Spleen (tissue), 11 donors: ENCODE data around the gene ATG10. TPM values are rescaled to one million over a fixed set of nuclear protein-coding genes. Genes with fewer than 3 reads are reported as not detected.

Experiments used
- DNase-seq: peaks from one replicate; pipeline ENCODE4 v3.0.0-alpha.2; 2020
- H3K27ac ChIP-seq, 8 donors: fragments of 200-600 bp; sonication (generic) in 7 of 8; 1 replicate in 4 of 8; 2 replicates in 4 of 8; pipeline versions ENCODE4 v1.5.0 to v1.8.0; 2016 to 2021; ENCODE audit warnings: inconsistent platforms in 4 of 8, mild to moderate bottlenecking in 4 of 8, moderate library complexity in 1 of 8
- H3K27me3 ChIP-seq, 7 donors: fragments of 200-600 bp; sonication (generic) in 6 of 7; replicated peaks in 1 of 7; 1 replicate in 4 of 7; 2 replicates in 3 of 7; pipeline versions ENCODE4 v1.5.0 to v1.8.0; 2016 to 2021; ENCODE audit warnings: inconsistent platforms in 3 of 7, mild to moderate bottlenecking in 1 of 7
- H3K36me3 ChIP-seq, 6 donors: fragments of 200-600 bp; sonication (generic) in 5 of 6; 1 replicate in 4 of 6; 2 replicates in 2 of 6; pipeline versions ENCODE4 v1.5.0 to v1.8.0; 2016 to 2021; ENCODE audit warnings: inconsistent platforms in 2 of 6
- H3K4me1 ChIP-seq, 6 donors: fragments of 200-600 bp; sonication (generic) in 5 of 6; 1 replicate in 3 of 6; 2 replicates in 3 of 6; pipeline versions ENCODE4 v1.5.0 to v1.8.0; 2016 to 2021; ENCODE audit warnings: inconsistent platforms in 3 of 6
- H3K4me3 ChIP-seq, 8 donors: fragments of 200-600 bp; sonication (generic) in 7 of 8; 1 replicate in 4 of 8; 2 replicates in 4 of 8; pipeline versions ENCODE4 v1.5.0 to v1.8.0; 2016 to 2021; ENCODE audit warnings: inconsistent platforms in 4 of 8, mild to moderate bottlenecking in 4 of 8, moderate library complexity in 2 of 8
- H3K9me3 ChIP-seq, 8 donors: fragments of 200-600 bp; sonication (generic) in 7 of 8; 1 replicate in 4 of 8; 2 replicates in 4 of 8; pipeline versions ENCODE4 v1.5.0 to v1.8.0; 2016 to 2021; ENCODE audit warnings: inconsistent platforms in 4 of 8
- CTCF ChIP-seq, 11 experiments: fragments of 200-600 bp in 7 of 11; fragments of 450-650 bp in 4 of 11; sonication (generic) in 4 of 11; IDR thresholded peaks in 8 of 11; conservative IDR thresholded peaks in 3 of 11; 1 replicate in 7 of 11; 2 replicates in 4 of 11; pipeline versions ENCODE4 v1.4.0 to v1.8.0; 2016 to 2021; ENCODE audit warnings: antibody characterized with exemption in 11 of 11, inconsistent platforms in 4 of 11, mild to moderate bottlenecking in 1 of 11
- POLR2A ChIP-seq, 3 donors: fragments of 450-650 bp; IDR thresholded peaks; one replicate each; pipeline ENCODE4 v1.5.1; 2017; ENCODE audit warnings: antibody characterized with exemption in 3 of 3, mild to moderate bottlenecking in 1 of 3
- POLR2AphosphoS5 ChIP-seq, 3 donors: sonication (generic); formaldehyde crosslinking; IDR thresholded peaks; one replicate each; pipeline ENCODE4 v1.5.1; 2017; ENCODE audit warnings: antibody characterized with exemption in 3 of 3
- WGBS, 5 donors: extraction: QIAGEN DNeasy Blood & Tissue Kit in 3 of 5; methylation state at CpG; one replicate each; pipeline versions ENCODE4 v1.1.5 to v1.1.7; 2013 to 2018; 5-methylcytosine and 5-hydroxymethylcytosine counted together
- intact Hi-C: fragments of 100-400 bp; cut with DNase I; formaldehyde crosslinking; loops from one replicate; pipeline ENCODE4 v1.15.0; 2023; ENCODE audit warnings: low total_unique reads
- polyA plus RNA-seq, 3 donors: library from polyadenylated mRNA; stranded (reverse); fragments of 200-250 nt; gene quantifications; one replicate each; pipeline ENCODE4 v1.2.1, GENCODE V29; 2013
- total RNA-seq, 7 donors: library from RNA; depleted of rRNA in 3 of 7; stranded (reverse); fragments of >200 nt in 3 of 7; fragmentation: NEBNext Ultra II Directional in 4 of 7; extraction: Animal tissue kit (Norgen Biotek cat#: 25700) in 4 of 7; gene quantifications; one replicate each; pipeline versions ENCODE4 v1.1.0 to v1.2.1, GENCODE V29; 2016 to 2021
- donor health status: healthy with polysubstance abuse.
- donor health status: DM: no; HTN: no; CAD: no; lungs with moderate emphysema.
- donor health status: DM: no; HTN: no; CAD: no.
- donor health status: Bipolar disorder and iron deficiency.
- donor health status: healthy.
- donor health status: DM: no; HTN: no; CAD: no.
- donor health status: DM: yes; HTN: yes; CAD: no.

ATG10 gene
- total and polyA plus RNA-seq, 10 donors = 1.7 to 9.1 (median 5.0) TPM

GRCh38 chr5:82290908-82291307 lies 319.1 kb downstream of the ATG10 start:
- DNase-seq = no peak
- intact Hi-C loops = no loop called here
- Histone ChIP-seq H3K4me1 (no peaks in the 10 kb centered on the region), H3K27me3 (no peaks in the 10 kb centered on the region), H3K36me3 (no peaks in the 10 kb centered on the region), H3K27ac (no peak overlapping the region), H3K9me3 (no peaks in the 10 kb centered on the region), H3K4me3 (no peak overlapping the region)
- TF ChIP-seq POLR2AphosphoS5 (IDR thresholded peaks at IDR 0.05) (no peak), POLR2A (IDR thresholded peaks at IDR 0.05) (no peak), CTCF (IDR thresholded peaks at IDR 0.05 in 8 of 11, conservative IDR thresholded peaks at IDR 0.05 in 3 of 11) (no peak)
- 79 to 98% (median 94%) methylated on average over 5 to 6 of the region's 6 CpGs for WGBS, 5 donors

DNA sequence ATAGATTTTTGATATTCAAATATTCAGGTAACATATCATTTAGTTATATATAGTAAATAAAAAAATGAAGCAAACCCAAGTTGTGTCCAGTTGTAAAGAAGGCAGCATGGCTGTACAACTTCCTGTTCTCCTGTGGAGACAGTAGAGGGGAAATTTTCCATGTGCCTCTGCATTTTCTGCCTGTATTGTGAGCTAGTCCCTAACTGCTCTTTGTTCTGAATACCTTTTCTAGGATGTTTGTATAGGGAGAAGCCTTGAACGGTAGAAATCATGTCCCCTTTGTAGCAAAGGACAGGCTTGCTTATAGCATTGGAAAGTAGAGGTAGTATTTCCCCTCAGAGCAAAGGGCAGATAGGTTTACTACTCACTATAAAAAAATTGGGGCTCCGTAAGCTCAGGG lies 319.6 kb downstream of the ATG10 start:
- no peak for DNase-seq
- H3K36me3 ChIP-seq = no peaks in the 10 kb centered on the region
- H3K27me3 ChIP-seq = no peaks in the 10 kb centered on the region
- H3K27ac ChIP-seq = no peak overlapping the region
- H3K4me3 ChIP-seq = no peak overlapping the region
- intact Hi-C loops = no loop called here
- TF ChIP-seq CTCF (IDR thresholded peaks at IDR 0.05 in 8 of 11, conservative IDR thresholded peaks at IDR 0.05 in 3 of 11) (no peak), POLR2A (IDR thresholded peaks at IDR 0.05) (no peak), POLR2AphosphoS5 (IDR thresholded peaks at IDR 0.05) (no peak)
- no peaks in the 10 kb centered on the region for H3K4me1 ChIP-seq
- no peaks in the 10 kb centered on the region for H3K9me3 ChIP-seq
- 75 to 90% (median 85%) methylated on average over 2 of the region's 2 CpGs for WGBS, 5 donors

GRCh38 chr5:82295144-82295543 lies 323.3 kb downstream of the ATG10 start:
- no peak for DNase-seq
- Histone ChIP-seq H3K4me1 (no peaks in the 10 kb centered on the region), H3K27ac (no peak overlapping the region), H3K4me3 (no peak overlapping the region), H3K9me3 (peaks cover 0 to 3% (median 0%) of the 10 kb centered on the region in 8 donors), H3K27me3 (no peaks in the 10 kb centered on the region), H3K36me3 (no peaks in the 10 kb centered on the region)
- intact Hi-C loops = no loop called here
- TF ChIP-seq CTCF (IDR thresholded peaks at IDR 0.05 in 8 of 11, conservative IDR thresholded peaks at IDR 0.05 in 3 of 11) (no peak), POLR2AphosphoS5 (IDR thresholded peaks at IDR 0.05) (no peak), POLR2A (IDR thresholded peaks at IDR 0.05) (no peak)

DNA sequence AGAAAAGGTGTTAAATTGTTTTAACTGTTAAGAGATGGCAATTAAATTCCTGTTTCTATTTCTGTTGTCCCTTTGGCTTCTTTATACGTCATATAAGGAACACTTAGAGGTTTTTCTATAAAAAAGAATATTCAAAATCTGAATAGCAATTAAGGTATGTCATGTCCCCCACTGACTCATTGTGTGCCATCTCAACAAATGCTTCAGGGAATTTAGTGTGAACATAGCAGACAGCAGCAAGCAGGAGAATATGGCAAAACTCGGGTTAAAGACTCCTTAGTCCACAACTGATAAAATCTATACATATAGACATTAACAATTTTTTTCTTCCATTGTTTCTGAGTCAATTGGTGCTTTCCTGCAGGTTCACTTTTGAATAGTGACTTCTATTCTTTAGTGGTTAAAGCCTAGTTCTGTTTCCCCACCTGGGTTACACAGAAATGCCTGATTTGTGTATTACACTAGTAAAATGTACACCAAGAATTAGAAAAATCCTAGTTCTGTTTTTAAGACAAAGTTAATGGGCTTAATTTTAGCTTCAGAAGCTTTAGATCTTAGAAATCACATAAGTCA lies 324.2 kb downstream of the ATG10 start:
- WGBS, 5 donors = 62 to 82% (median 79%) methylated on average over 2 of the region's 2 CpGs

More for the DNA sequence above, 324.2 kb downstream of the ATG10 start:
- Histone ChIP-seq H3K27me3 (no peaks in the 10 kb centered on the region), H3K4me3 (no peak overlapping the region), H3K9me3 (peaks cover 0 to 3% (median 0%) of the 10 kb centered on the region in 8 donors), H3K36me3 (no peaks in the 10 kb centered on the region), H3K4me1 (no peaks in the 10 kb centered on the region), H3K27ac (no peak overlapping the region)
- no peak for DNase-seq
- TF ChIP-seq POLR2AphosphoS5 (IDR thresholded peaks at IDR 0.05) (no peak), POLR2A (IDR thresholded peaks at IDR 0.05) (no peak), CTCF (IDR thresholded peaks at IDR 0.05 in 8 of 11, conservative IDR thresholded peaks at IDR 0.05 in 3 of 11) (no peak)
- intact Hi-C loops = no loop called here
